ENCODE data around the gene MYO1H.

The MYO1H gene

DNA sequence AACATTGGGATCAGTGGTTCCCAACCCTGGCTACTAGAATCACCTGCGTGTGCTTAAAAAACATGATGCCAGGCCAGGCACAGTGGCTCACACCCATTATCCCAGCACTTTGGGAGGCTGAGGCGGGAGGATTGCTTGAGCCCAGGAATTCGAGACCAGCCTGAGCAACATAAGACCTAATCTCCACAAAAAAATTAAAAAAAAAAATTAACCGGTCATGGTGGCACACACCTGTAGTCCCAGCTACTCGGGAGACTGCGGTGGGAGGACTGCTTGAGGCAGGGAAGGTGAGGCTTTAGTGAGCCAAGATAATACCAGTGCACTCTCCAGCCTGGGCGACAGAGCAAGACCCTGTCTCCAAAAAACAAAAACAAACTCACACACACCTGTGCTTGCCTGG, 127.4 kb downstream of the MYO1H start:
- Histone ChIP-seq H3K18ac (ENCODE audit: low read length) (no peak overlapping the region), H3K79me2 (ENCODE audit: control insufficient read depth, insufficient read depth, low read length, poor library complexity) (peaks cover 40% of the 10 kb centered on the region), H3K27me3 (ENCODE audit: insufficient read depth, low read length) (no peaks in the 10 kb centered on the region), H3K9me3 (ENCODE audit: insufficient read depth, low read depth, low read length) (no peaks in the 10 kb centered on the region), H4K91ac (ENCODE audit: low read depth, low read length) (no peak overlapping the region), H3K14ac (ENCODE audit: low read length) (no peak overlapping the region), H3K79me1 (ENCODE audit: low read length) (peaks cover 17% of the 10 kb centered on the region), H2BK5ac (ENCODE audit: low read depth, low read length, poor library complexity) (no peak overlapping the region), H2AFZ (ENCODE audit: insufficient read depth, low read length, poor library complexity) (no peak overlapping the region), H2AK5ac (ENCODE audit: low read length) (no peak overlapping the region), H3K4me2 (ENCODE audit: low read length) (peak overlapping the region; percentile 2), H3K23ac (ENCODE audit: low read length) (no peak overlapping the region), H4K8ac (ENCODE audit: low read depth, low read length) (no peak overlapping the region), H2BK120ac (ENCODE audit: insufficient read depth, low read length, poor library complexity) (no peak overlapping the region), H3K4me1 (ENCODE audit: control insufficient read depth in 1 of 2, insufficient read depth in 2 of 2, low read length in 2 of 2) (peaks cover 14 to 15% of the 10 kb centered on the region in 2 experiments), H4K12ac (ENCODE audit: low read depth, low read length) (no peak overlapping the region), H3K27ac (ENCODE audit: low read depth, low read length) (no peak overlapping the region), H3K4me3 (ENCODE audit: low read depth, low read length) (no peak overlapping the region), H2BK12ac (ENCODE audit: low read length) (no peak overlapping the region), H3K9ac (ENCODE audit: low read length) (no peak overlapping the region), H3K4ac (ENCODE audit: low read depth, low read length) (peak overlapping the region; percentile 98), H3K36me3 (ENCODE audit: control insufficient read depth in 1 of 2, insufficient read depth in 2 of 2, low read length in 2 of 2) (peaks cover 5 to 15% of the 10 kb centered on the region in 2 experiments)
- DNase-seq: no peak
- no CpG with 5 or more reads among the region's 7 CpGs for WGBS (ENCODE audit: extremely low coverage, insufficient coverage, insufficient read length)

DNA sequence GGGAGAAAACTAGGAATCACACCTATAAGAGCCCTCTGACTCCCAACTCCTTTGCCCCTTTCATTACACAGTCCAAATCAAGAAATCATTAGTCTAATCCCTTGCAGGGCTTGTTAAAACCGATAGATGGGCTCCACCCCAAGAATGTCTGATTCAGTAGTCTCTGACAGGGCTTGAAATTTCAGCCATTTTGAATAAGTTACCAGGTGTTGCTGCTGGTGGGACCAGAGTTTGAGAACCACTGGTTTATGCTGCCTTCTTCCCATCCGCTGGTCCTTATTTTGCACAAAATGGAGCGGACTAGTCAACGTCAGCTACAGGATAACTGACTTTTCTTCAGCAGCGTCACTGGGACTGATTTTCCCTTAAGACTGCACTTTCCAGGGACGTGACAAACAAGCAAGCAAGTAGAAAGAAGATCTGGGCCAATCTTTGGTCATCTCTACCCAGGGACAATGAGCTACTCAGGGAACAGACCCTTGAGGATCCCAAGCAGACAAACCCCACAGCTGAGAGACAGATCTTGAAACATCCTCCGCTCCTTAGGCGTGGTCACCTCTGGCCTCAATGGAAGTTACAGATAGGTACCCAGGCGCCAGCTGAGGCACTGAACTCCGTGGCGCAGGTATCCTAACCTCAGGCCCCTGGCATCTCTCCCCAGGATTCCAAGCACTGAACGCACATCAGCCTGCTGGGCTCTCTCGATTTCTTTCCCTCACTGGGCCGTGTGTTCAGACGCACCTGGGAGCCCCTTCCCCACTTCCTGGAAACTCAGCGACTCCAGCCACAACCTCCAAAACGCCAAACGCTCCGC, 128.5 kb downstream of the MYO1H start:
- Histone ChIP-seq H3K9ac (ENCODE audit: low read length) (peak overlapping the region; percentile 92), H3K79me1 (ENCODE audit: low read length) (peaks cover 17% of the 10 kb centered on the region), H3K36me3 (ENCODE audit: control insufficient read depth in 1 of 2, insufficient read depth in 2 of 2, low read length in 2 of 2) (peaks cover 5 to 7% of the 10 kb centered on the region in 2 experiments), H3K18ac (ENCODE audit: low read length) (peak overlapping the region; percentile 9), H2BK5ac (ENCODE audit: low read depth, low read length, poor library complexity) (no peak overlapping the region), H4K12ac (ENCODE audit: low read depth, low read length) (no peak overlapping the region), H3K14ac (ENCODE audit: low read length) (peak overlapping the region; percentile 22), H4K91ac (ENCODE audit: low read depth, low read length) (peak overlapping the region; percentile 81), H2BK12ac (ENCODE audit: low read length) (no peak overlapping the region), H2AK5ac (ENCODE audit: low read length) (peak overlapping the region; percentile 6), H3K27ac (ENCODE audit: low read depth, low read length) (peak overlapping the region; percentile 90), H3K4me2 (ENCODE audit: low read length) (peak overlapping the region; percentile 78), H3K4me1 (ENCODE audit: control insufficient read depth in 1 of 2, insufficient read depth in 2 of 2, low read length in 2 of 2) (peaks cover 14 to 15% of the 10 kb centered on the region in 2 experiments), H3K4me3 (ENCODE audit: low read depth, low read length) (peak overlapping the region; percentile 90), H3K4ac (ENCODE audit: low read depth, low read length) (peak overlapping the region; percentile 94), H3K9me3 (ENCODE audit: insufficient read depth, low read depth, low read length) (no peaks in the 10 kb centered on the region), H2AFZ (ENCODE audit: insufficient read depth, low read length, poor library complexity) (no peak overlapping the region), H3K27me3 (ENCODE audit: insufficient read depth, low read length) (no peaks in the 10 kb centered on the region), H3K23ac (ENCODE audit: low read length) (no peak overlapping the region), H2BK120ac (ENCODE audit: insufficient read depth, low read length, poor library complexity) (peak overlapping the region; percentile 1), H3K79me2 (ENCODE audit: control insufficient read depth, insufficient read depth, low read length, poor library complexity) (peaks cover 34% of the 10 kb centered on the region), H4K8ac (ENCODE audit: low read depth, low read length) (peak overlapping the region; percentile 5)
- DNase-seq: no peak
- no CpG with 5 or more reads among the region's 19 CpGs for WGBS (ENCODE audit: extremely low coverage, insufficient coverage, insufficient read length)

DNA sequence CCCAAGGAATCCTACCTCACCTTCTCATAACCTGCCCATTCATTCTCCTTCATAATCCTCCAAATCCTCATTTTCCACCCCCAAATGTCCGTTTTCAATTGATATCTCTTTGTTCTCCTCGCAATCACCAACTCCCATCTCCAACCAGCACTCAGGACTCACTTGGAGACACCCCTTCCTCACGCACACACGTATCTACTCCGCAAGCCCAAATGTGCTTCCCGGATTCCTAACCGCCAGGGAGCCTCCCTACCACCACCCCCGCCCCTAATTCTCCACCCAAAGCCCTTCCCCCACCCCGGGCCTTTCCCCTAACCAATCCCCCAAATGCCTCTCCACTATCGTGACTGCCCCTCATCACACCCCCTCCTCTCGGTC, 129.1 kb downstream of the MYO1H start:
- no peak for DNase-seq
- Histone ChIP-seq H3K14ac (ENCODE audit: low read length) (peak overlapping the region; percentile 84), H2BK5ac (ENCODE audit: low read depth, low read length, poor library complexity) (peak overlapping the region; percentile 100), H3K79me1 (ENCODE audit: low read length) (peaks cover 17% of the 10 kb centered on the region), H2AK5ac (ENCODE audit: low read length) (peak overlapping the region; percentile 77), H4K12ac (ENCODE audit: low read depth, low read length) (peak overlapping the region; percentile 76), H3K4ac (ENCODE audit: low read depth, low read length) (peak overlapping the region; percentile 94), H3K9ac (ENCODE audit: low read length) (peak overlapping the region; percentile 92), H3K36me3 (ENCODE audit: control insufficient read depth in 1 of 2, insufficient read depth in 2 of 2, low read length in 2 of 2) (peaks cover 5% of the 10 kb centered on the region in 2 experiments), H4K8ac (ENCODE audit: low read depth, low read length) (peak overlapping the region; percentile 98), H3K27me3 (ENCODE audit: insufficient read depth, low read length) (no peaks in the 10 kb centered on the region), H2BK12ac (ENCODE audit: low read length) (no peak overlapping the region), H2AFZ (ENCODE audit: insufficient read depth, low read length, poor library complexity) (peak overlapping the region; percentile 68), H3K79me2 (ENCODE audit: control insufficient read depth, insufficient read depth, low read length, poor library complexity) (peaks cover 34% of the 10 kb centered on the region), H3K18ac (ENCODE audit: low read length) (peak overlapping the region; percentile 79), H3K23ac (ENCODE audit: low read length) (no peak overlapping the region), H3K4me1 (ENCODE audit: control insufficient read depth in 1 of 2, insufficient read depth in 2 of 2, low read length in 2 of 2) (peaks cover 14 to 15% of the 10 kb centered on the region in 2 experiments), H3K4me2 (ENCODE audit: low read length) (peak overlapping the region; percentile 78), H2BK120ac (ENCODE audit: insufficient read depth, low read length, poor library complexity) (peak overlapping the region; percentile 29), H3K9me3 (ENCODE audit: insufficient read depth, low read depth, low read length) (no peaks in the 10 kb centered on the region), H4K91ac (ENCODE audit: low read depth, low read length) (peak overlapping the region; percentile 81), H3K4me3 (ENCODE audit: low read depth, low read length) (peak overlapping the region; percentile 90), H3K27ac (ENCODE audit: low read depth, low read length) (peak overlapping the region; percentile 90)
- WGBS (ENCODE audit: extremely low coverage, insufficient coverage, insufficient read length): 100% methylated on average over 2 of the region's 11 CpGs

DNA sequence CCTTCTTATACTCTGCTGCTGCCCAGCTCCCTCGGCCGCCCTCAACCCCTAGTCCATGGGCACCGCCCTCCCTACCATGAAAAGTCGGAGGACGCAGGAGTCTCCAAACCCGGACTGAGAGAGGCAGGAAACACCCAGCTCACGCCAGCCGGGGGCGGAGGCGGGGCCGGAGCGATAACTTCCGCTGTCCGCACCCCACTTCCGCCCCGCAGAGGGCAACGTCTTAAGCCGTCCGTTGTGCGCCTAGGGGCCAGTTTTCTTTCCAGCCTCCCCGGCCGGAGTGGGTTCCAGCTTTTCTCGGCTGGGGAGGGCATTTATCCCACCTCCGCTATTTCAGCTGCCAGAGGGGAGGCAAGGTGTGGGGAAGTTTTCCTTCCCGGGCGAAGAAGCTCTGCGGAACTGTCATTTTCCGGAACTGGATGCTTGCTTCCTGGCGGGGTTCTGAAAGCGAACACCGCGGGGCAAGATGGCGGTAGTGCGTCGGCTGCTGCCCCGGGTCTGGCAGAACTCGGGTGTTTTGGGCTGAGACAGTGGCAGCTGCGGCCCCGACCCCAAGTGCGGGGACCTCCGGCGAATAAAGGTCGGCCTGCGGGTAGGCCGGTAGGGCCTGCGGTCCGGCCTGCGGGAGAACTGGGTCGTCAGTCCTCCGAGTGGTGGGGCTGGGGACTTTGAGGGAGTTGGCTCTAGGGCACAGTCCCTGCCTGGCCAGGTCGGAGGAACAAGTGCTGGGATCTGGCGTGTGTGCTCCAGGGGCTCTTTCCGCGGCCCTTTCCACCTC, 129.7 kb downstream of the MYO1H start, which contains the start of the genes KCTD10 and UBE3B:
Gene KCTD10 (minus strand): TSS at position 116 of the 778 bp plus-strand sequence. CDS start 38 bp downstream, at position 78.
Gene UBE3B (plus strand): TSS at position 450 of the 778 bp plus-strand sequence. CDS start 5,918 bp downstream, outside the sequence.
- Histone ChIP-seq H4K8ac (ENCODE audit: low read depth, low read length) (peak within 1 kb of the TSS; percentile 98), H2BK120ac (ENCODE audit: insufficient read depth, low read length, poor library complexity) (peak within 1 kb of the TSS; percentile 100), H3K4me2 (ENCODE audit: low read length) (peak within 1 kb of the TSS; percentile 78), H2AK5ac (ENCODE audit: low read length) (peak within 1 kb of the TSS; percentile 99), H3K27me3 (ENCODE audit: insufficient read depth, low read length) (no peaks in the 10 kb centered on the region), H3K9me3 (ENCODE audit: insufficient read depth, low read depth, low read length) (no peaks in the 10 kb centered on the region), H3K27ac (ENCODE audit: low read depth, low read length) (peak within 1 kb of the TSS; percentile 90), H3K79me2 (ENCODE audit: control insufficient read depth, insufficient read depth, low read length, poor library complexity) (peaks cover 34% of the 10 kb centered on the region), H2BK12ac (ENCODE audit: low read length) (peak within 1 kb of the TSS; percentile 96), H4K91ac (ENCODE audit: low read depth, low read length) (peak within 1 kb of the TSS; percentile 100), H2BK5ac (ENCODE audit: low read depth, low read length, poor library complexity) (peak within 1 kb of the TSS; percentile 100), H3K4ac (ENCODE audit: low read depth, low read length) (peak within 1 kb of the TSS; percentile 94), H3K79me1 (ENCODE audit: low read length) (peaks cover 17% of the 10 kb centered on the region), H3K36me3 (ENCODE audit: control insufficient read depth in 1 of 2, insufficient read depth in 2 of 2, low read length in 2 of 2) (peaks cover 5% of the 10 kb centered on the region in 2 experiments), H3K14ac (ENCODE audit: low read length) (peak within 1 kb of the TSS; percentile 99), H3K9ac (ENCODE audit: low read length) (peak within 1 kb of the TSS; percentile 99), H2AFZ (ENCODE audit: insufficient read depth, low read length, poor library complexity) (peak within 1 kb of the TSS; percentile 99), H4K12ac (ENCODE audit: low read depth, low read length) (peak within 1 kb of the TSS; percentile 99), H3K23ac (ENCODE audit: low read length) (no peak within 1 kb of the TSS), H3K4me3 (ENCODE audit: low read depth, low read length) (peak within 1 kb of the TSS; percentile 90), H3K18ac (ENCODE audit: low read length) (peak within 1 kb of the TSS; percentile 97), H3K4me1 (ENCODE audit: control insufficient read depth in 1 of 2, insufficient read depth in 2 of 2, low read length in 2 of 2) (peaks cover 14 to 15% of the 10 kb centered on the region in 2 experiments)
- no CpG with 5 or more reads among the region's 54 CpGs for WGBS (ENCODE audit: extremely low coverage, insufficient coverage, insufficient read length)
- peak; percentile 91 to 96 for DNase-seq

Measured in trophoblast cell (in vitro differentiated cells and primary cell).